Osteoblast (primary cell): ENCODE measurements around the gene FNDC3B. TPM values are rescaled to one million over a fixed set of nuclear protein-coding genes. Genes with fewer than 3 reads are reported as not detected.
A peak's percentile ranks its signal among the peaks of the same experiment; 100 is the strongest.

ENCODE experiments used
- DNase-seq: peaks from one replicate; pipeline ENCODE4 v3.0.0; 2011; ENCODE audit warnings: low spot score, mixed read lengths; ENCODE audit not compliant: insufficient read length; ENCODE audit errors: missing footprints
- H2AFZ ChIP-seq: 2 replicates; pipeline ENCODE4 v1.6.0; 2011; ENCODE audit warnings: mild to moderate bottlenecking, low read length
- H3K27ac ChIP-seq: 2 replicates; pipeline ENCODE4 v1.5.1; 2011; ENCODE audit warnings: mild to moderate bottlenecking, low read depth, low read length, moderate library complexity
- H3K27me3 ChIP-seq: 2 replicates; pipeline ENCODE4 v1.6.0; 2012; ENCODE audit warnings: mild to moderate bottlenecking, control low read depth, inconsistent platforms, low read length, moderate library complexity; ENCODE audit not compliant: insufficient read depth
- H3K36me3 ChIP-seq: 2 replicates; pipeline ENCODE4 v1.5.1; 2011; ENCODE audit warnings: mild to moderate bottlenecking, low read length, control low read depth, moderate library complexity; ENCODE audit not compliant: insufficient read depth
- H3K4me1 ChIP-seq: 2 replicates; pipeline ENCODE4 v1.5.1; 2011; ENCODE audit warnings: mild to moderate bottlenecking, low read length, control low read depth, moderate library complexity; ENCODE audit not compliant: insufficient read depth
- H3K4me2 ChIP-seq: 2 replicates; pipeline ENCODE4 v1.6.0; 2011; ENCODE audit warnings: mild to moderate bottlenecking, low read length; ENCODE audit not compliant: insufficient read depth
- H3K4me3 ChIP-seq: fragments of 200-600 bp; sonication (generic); 3 replicates; pipeline ENCODE4 v1.5.1; 2012; ENCODE audit warnings: mild to moderate bottlenecking, low read length, inconsistent platforms; ENCODE audit not compliant: insufficient read depth
- H3K79me2 ChIP-seq: 2 replicates; pipeline ENCODE4 v1.6.0; 2012; ENCODE audit warnings: mild to moderate bottlenecking, low read length, control low read depth, inconsistent platforms; ENCODE audit not compliant: insufficient read depth
- H3K9me3 ChIP-seq: 2 replicates; pipeline ENCODE4 v1.5.1; 2011; ENCODE audit warnings: low read depth, low read length, control low read depth
- H4K20me1 ChIP-seq: 2 replicates; pipeline ENCODE4 v1.6.0; 2012; ENCODE audit warnings: mild to moderate bottlenecking, low read length, control low read depth; ENCODE audit not compliant: insufficient read depth
- CTCF ChIP-seq: IDR thresholded peaks from 2 replicates; pipeline ENCODE4 v1.5.1; 2011; ENCODE audit warnings: mild to moderate bottlenecking, low read depth, low read length, moderate library complexity; ENCODE audit errors: extremely low read depth
- total RNA-seq: library from RNA; depleted of rRNA; stranded (reverse); fragments of >200 nt; gene quantifications from 2 replicates; pipeline ENCODE4 v1.2.3, GENCODE V29; 2012

Gene FNDC3B
- total RNA-seq, 1 donor = 179 TPM

GRCh38 chr3:172182797-172183196 is 143.4 kb downstream of the FNDC3B start:
- Histone ChIP-seq H3K27ac (peak overlapping the region; percentile 63), H3K79me2 (peaks cover 97% of the 10 kb centered on the region), H3K4me1 (peaks cover 10% of the 10 kb centered on the region), H4K20me1 (peaks cover 70% of the 10 kb centered on the region), H3K27me3 (no peaks in the 10 kb centered on the region), H3K4me3 (no peak overlapping the region), H3K4me2 (no peak overlapping the region), H2AFZ (no peak overlapping the region), H3K36me3 (peaks cover 15% of the 10 kb centered on the region), H3K9me3 (no peaks in the 10 kb centered on the region)
- DNase-seq = no peak
- no peak for TF ChIP-seq CTCF

DNA sequence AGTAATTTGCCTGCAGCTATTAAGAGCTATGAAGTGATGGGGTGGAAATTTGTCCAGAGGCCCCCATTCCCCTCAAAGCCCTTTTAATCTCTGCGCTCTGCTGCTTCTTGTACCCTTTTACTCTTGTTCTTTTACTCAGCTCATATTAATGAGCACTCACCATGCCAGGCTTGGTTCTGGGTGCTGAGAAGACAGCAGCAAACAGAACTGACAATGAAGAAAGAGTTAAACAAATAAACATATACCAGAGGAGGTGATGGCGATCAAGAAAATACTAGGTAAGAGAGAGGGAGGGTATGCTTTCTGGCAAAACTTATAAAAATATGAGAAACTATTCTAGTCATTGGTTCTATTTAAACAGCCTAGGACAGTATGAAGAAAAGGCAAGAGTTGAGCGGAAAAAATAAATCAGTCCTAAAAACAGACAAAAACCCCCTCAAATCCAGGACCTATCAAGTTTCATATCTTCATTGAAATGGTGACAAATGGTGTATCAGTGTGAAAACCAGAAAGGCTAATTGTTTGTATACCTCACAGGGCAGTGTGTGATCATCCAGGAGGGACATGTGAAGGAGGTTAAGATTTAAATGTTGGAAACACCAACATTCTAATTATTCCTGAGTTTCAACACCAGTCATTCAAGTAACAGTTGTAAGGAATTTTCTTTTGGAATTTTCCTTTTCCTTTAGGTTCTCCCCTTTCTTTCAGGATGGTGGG is 144.9 kb downstream of the FNDC3B start:
- H3K4me1 ChIP-seq = peaks cover 13% of the 10 kb centered on the region
- H4K20me1 ChIP-seq = peaks cover 66% of the 10 kb centered on the region
- H3K27ac ChIP-seq = peak overlapping the region; percentile 26
- H3K36me3 ChIP-seq = peaks cover 15% of the 10 kb centered on the region
- H3K27me3 ChIP-seq = no peaks in the 10 kb centered on the region
- no peaks in the 10 kb centered on the region for H3K9me3 ChIP-seq
- TF ChIP-seq CTCF = no peak
- no peak overlapping the region for H3K4me3 ChIP-seq
- DNase-seq = no peak
- H3K4me2 ChIP-seq = no peak overlapping the region
- H2AFZ ChIP-seq = no peak overlapping the region
- H3K79me2 ChIP-seq = peaks cover 92% of the 10 kb centered on the region

DNA sequence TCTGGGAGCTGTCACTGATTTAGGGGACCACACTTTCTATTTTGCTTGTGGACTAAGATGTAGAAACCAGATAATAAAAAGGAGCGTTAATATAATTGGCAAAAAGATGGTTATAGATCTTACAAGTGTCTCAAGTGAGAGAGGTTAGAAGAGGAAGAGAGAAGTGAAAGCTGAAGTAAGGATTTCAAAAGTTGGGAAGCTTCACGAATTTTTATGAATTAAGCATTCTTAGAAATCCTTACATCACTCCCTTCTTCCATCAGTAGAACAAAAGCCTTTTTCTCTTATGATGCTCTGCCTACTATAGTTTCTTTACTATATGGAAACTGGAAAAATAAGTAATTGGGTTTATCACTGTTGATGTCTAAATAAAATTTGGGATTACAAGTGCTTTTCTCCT is 146.5 kb downstream of the FNDC3B start:
- Histone ChIP-seq H3K79me2 (peaks cover 88% of the 10 kb centered on the region), H3K27ac (no peak overlapping the region), H3K4me3 (no peak overlapping the region), H3K36me3 (peaks cover 15% of the 10 kb centered on the region), H2AFZ (no peak overlapping the region), H3K4me1 (peaks cover 19% of the 10 kb centered on the region), H3K27me3 (no peaks in the 10 kb centered on the region), H3K4me2 (no peak overlapping the region), H4K20me1 (peaks cover 66% of the 10 kb centered on the region), H3K9me3 (no peaks in the 10 kb centered on the region)
- no peak for DNase-seq
- TF ChIP-seq CTCF = no peak

- peaks cover 15% of the 10 kb centered on the region for H3K36me3 ChIP-seq
- peaks cover 65% of the 10 kb centered on the region for H4K20me1 ChIP-seq
- H3K79me2 ChIP-seq = peaks cover 89% of the 10 kb centered on the region
- no peaks in the 10 kb centered on the region for H3K27me3 ChIP-seq
- no peak for TF ChIP-seq CTCF
- no peak overlapping the region for H3K4me3 ChIP-seq
- no peak overlapping the region for H3K4me2 ChIP-seq
- no peak overlapping the region for H2AFZ ChIP-seq
- H3K4me1 ChIP-seq = peaks cover 19% of the 10 kb centered on the region
- no peaks in the 10 kb centered on the region for H3K9me3 ChIP-seq
- no peak overlapping the region for H3K27ac ChIP-seq
- no peak for DNase-seq
Observed at GRCh38 chr3:172186607-172187006, 147.2 kb downstream of the FNDC3B start.
